GM12878 (cell line): Measurements from ENCODE around the gene IGF2R. TPM values are rescaled to one million over a fixed set of nuclear protein-coding genes. Genes with fewer than 3 reads are reported as not detected.

Experiments used
- ATAC-seq: fragments of 200-7000 bp; cut with Tn5 transposase; 3 replicates; pipeline ENCODE4 v1.9.1; 2020; ENCODE audit warnings: mild to moderate bottlenecking, moderate library complexity
- BruUV-seq: library from RNA; stranded (reverse); fragments of 400-500 nt; replicated peaks from 2 replicates; lab custom pipeline; 2021; lab: Mats Ljungman, UMichigan
- CTCF ChIA-PET: fragments of 300-600 bp; sonication (Branson Sonifier 250); formaldehyde crosslinking; extraction: SDS; loops from one replicate; lab custom pipeline; 2021; ENCODE audit warnings: inconsistent platforms; lab: Yijun Ruan, JAX
- POLR2A ChIA-PET: fragments of 350-600 bp; formaldehyde crosslinking; extraction: SDS; loops from one replicate; lab custom pipeline; 2021; ENCODE audit warnings: inconsistent platforms; lab: Charles Lee
- RAD21 ChIA-PET: fragments of 300-600 bp; sonication (Branson Sonifier 250); formaldehyde crosslinking; loops from one replicate; lab custom pipeline; 2023; ENCODE audit warnings: antibody characterized with exemption; ENCODE audit not compliant: unreplicated experiment; lab: Charles Lee
- SMC1A ChIA-PET: fragments of 300-600 bp; sonication (Branson Sonifier 250); formaldehyde crosslinking; loops from one replicate; lab custom pipeline; 2023; ENCODE audit not compliant: unreplicated experiment, uncharacterized antibody; lab: Charles Lee
- DNase-seq: peaks from one replicate; pipeline ENCODE4 v3.0.0-alpha.2; 2011; ENCODE audit warnings: low read depth, low spot score
- FAIRE-seq: peaks from 3 replicates; lab custom pipeline; 2011; peaks lifted over from hg19 to GRCh38; lab: Jason Lieb, UNC
- H2AFZ ChIP-seq: 2 replicates; pipeline ENCODE4 v1.6.0; 2011; ENCODE audit warnings: low read depth, low read length, control low read depth; ENCODE audit not compliant: control insufficient read depth
- H3K27ac ChIP-seq: 2 replicates; pipeline ENCODE4 v1.5.1; 2011; ENCODE audit warnings: control low read depth; ENCODE audit not compliant: control insufficient read depth, insufficient read depth
- H3K27me3 ChIP-seq, 2 experiments: replicated peaks in 1 of 2; 2 replicates each; pipeline versions ENCODE4 v1.6.0 to v1.6.1; 2011; ENCODE audit warnings: low read length in 1 of 2; ENCODE audit not compliant: control insufficient read depth in 2 of 2, insufficient read depth in 2 of 2
- H3K36me3 ChIP-seq, 2 experiments: 2 replicates each; pipeline ENCODE4 v1.5.1; 2011; ENCODE audit warnings: low read length in 1 of 2; ENCODE audit not compliant: control insufficient read depth in 2 of 2, insufficient read depth in 2 of 2
- H3K4me1 ChIP-seq: 2 replicates; pipeline ENCODE4 v1.6.1; 2011; ENCODE audit warnings: mild to moderate bottlenecking, low read length, moderate library complexity, mixed read lengths; ENCODE audit not compliant: control insufficient read depth, insufficient read depth
- H3K4me2 ChIP-seq: 2 replicates; pipeline ENCODE4 v1.6.0; 2011; ENCODE audit warnings: control low read depth; ENCODE audit not compliant: control insufficient read depth, insufficient read depth
- H3K4me3 ChIP-seq: fragments of 200-600 bp; sonication (generic); 2 replicates; pipeline ENCODE4 v1.5.1; 2016
- H3K79me2 ChIP-seq: 2 replicates; pipeline ENCODE4 v1.6.0; 2011; ENCODE audit warnings: low read length; ENCODE audit not compliant: control insufficient read depth, insufficient read depth
- H3K9ac ChIP-seq: 2 replicates; pipeline ENCODE4 v1.8.0; 2011; ENCODE audit warnings: low read length, control low read depth, mixed read lengths; ENCODE audit not compliant: control insufficient read depth, insufficient read depth
- H3K9me3 ChIP-seq: replicated peaks from 3 replicates; pipeline ENCODE4 v1.5.1; 2011; ENCODE audit warnings: mild to moderate bottlenecking, low read length; ENCODE audit not compliant: control insufficient read depth, insufficient read depth
- H4K20me1 ChIP-seq: 2 replicates; pipeline ENCODE4 v1.6.0; 2011; ENCODE audit not compliant: control insufficient read depth, insufficient read depth
- CHD4 ChIP-seq: fragments of 200-600 bp; sonication (generic); IDR thresholded peaks from 2 replicates; pipeline ENCODE4 v1.6.1; 2016; ENCODE audit warnings: mild to moderate bottlenecking
- EP300 ChIP-seq, 2 experiments: fragments of 150-350 bp in 1 of 2; IDR thresholded peaks; 2 replicates each; pipeline ENCODE4 v1.6.1; 2011 to 2012; ENCODE audit warnings: low read depth in 2 of 2, low read length in 2 of 2, borderline replicate concordance in 1 of 2, improper control_type of control experiment in 1 of 2, inconsistent platforms in 1 of 2; ENCODE audit not compliant: control insufficient read depth in 1 of 2
- GABPA ChIP-seq: IDR thresholded peaks from 2 replicates; pipeline ENCODE4 v1.6.1; 2014; ENCODE audit warnings: antibody characterized with exemption, low read depth, mild to moderate bottlenecking, inconsistent platforms
- IRF4 ChIP-seq: IDR thresholded peaks from 2 replicates; pipeline ENCODE4 v1.6.1; 2011; ENCODE audit warnings: low read depth, low read length
- NRF1 ChIP-seq: conservative IDR thresholded peaks from 2 replicates; pipeline ENCODE4 v1.6.1; 2011; ENCODE audit warnings: mild to moderate bottlenecking, low read depth, low read length, improper control_type of control experiment
- SMAD1 ChIP-seq: fragments of 450-650 bp; IDR thresholded peaks from 2 replicates; pipeline ENCODE4 v1.6.1; 2018; ENCODE audit warnings: mild to moderate bottlenecking, low read depth; ENCODE audit not compliant: partially characterized antibody
- SMARCA5 ChIP-seq: fragments of 450-650 bp; IDR thresholded peaks from 2 replicates; pipeline ENCODE4 v1.6.1; 2017; ENCODE audit warnings: mild to moderate bottlenecking
- WRNIP1 ChIP-seq: IDR thresholded peaks from 2 replicates; pipeline ENCODE4 v1.6.1; 2011; ENCODE audit warnings: low read depth, low read length, improper control_type of control experiment, borderline replicate concordance
- WGBS: methylation state at CpG from one replicate; pipeline ENCODE4 v1.1.6; 2016; ENCODE audit warnings: low lambda C conversion rate; ENCODE audit not compliant: insufficient replicate concordance, insufficient coverage; ENCODE audit errors: missing lambda C conversion rate; 5-methylcytosine and 5-hydroxymethylcytosine counted together
- in situ Hi-C: fragments of 300-500 bp; cut with MboI; formaldehyde crosslinking; loops from 9 replicates; pipeline ENCODE4 v1.14.3; 2018; ENCODE audit warnings: mixed read lengths
- intact Hi-C: fragments of 100-400 bp; cut with micrococcal nuclease; formaldehyde crosslinking; loops from one replicate; pipeline ENCODE4 v1.14.2; 2022; ENCODE audit not compliant: unreplicated experiment
- polyA plus RNA-seq, 11 experiments: library from polyadenylated mRNA; depleted of rRNA in 4 of 11; unstranded in 6 of 11; stranded (reverse) in 5 of 11; fragments of >200 nt; fragmentation: Nextera tagmentation in 4 of 11; fragmentation: Illumina TruSeq in 1 of 11; extraction: Ambion mirVana in 4 of 11; extraction: Trizol in 1 of 11; gene quantifications; 1 replicate in 1 of 11; 2 replicates in 10 of 11; pipeline versions ENCODE4 v1.2.1 to v1.2.3, GENCODE V29; 2011 to 2016; ENCODE audit warnings: inconsistent platforms in 2 of 11, missing spikeins in 2 of 11, low read depth in 1 of 11
- total RNA-seq, 4 experiments: library from RNA; depleted of rRNA in 3 of 4; stranded (reverse); fragments of >200 nt in 3 of 4; fragmentation: Illumina TruSeq in 1 of 4; extraction: Trizol in 1 of 4; gene quantifications; 2 replicates each; pipeline versions ENCODE4 v1.2.1 to v1.2.3, GENCODE V29; 2013 to 2021

The IGF2R gene
- total and polyA plus RNA-seq, 10 of the 15 experiments (the other 5 are each of a cell fraction or from before 2014, with no cell fraction given), result 1.00 to 40.1 (median 16.8) TPM

DNA sequence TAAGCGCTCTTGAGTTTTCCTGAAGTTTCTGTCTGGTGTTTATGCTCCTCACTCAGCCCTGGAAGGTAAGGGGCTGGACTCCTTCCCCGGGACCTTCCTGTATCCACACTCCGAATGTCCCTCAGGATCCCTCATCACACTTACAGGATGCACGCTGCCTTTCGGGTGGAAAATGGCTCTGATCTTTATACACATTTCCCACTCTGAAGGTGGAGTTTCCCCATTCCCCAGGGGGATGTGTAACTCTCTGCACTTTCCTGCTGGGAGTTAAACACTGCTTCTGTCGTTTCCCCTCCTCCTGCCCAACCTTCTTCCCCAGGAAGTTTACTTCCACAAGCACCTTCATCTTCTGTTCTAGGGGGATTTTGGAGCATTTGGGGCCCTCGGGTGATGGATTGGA lies 17.1 kb upstream of the IGF2R start (continued):
- no peak for TF ChIP-seq IRF4
- no peak for TF ChIP-seq SMAD1
- TF ChIP-seq NRF1, result no peak
- TF ChIP-seq WRNIP1, result no peak

DNA sequence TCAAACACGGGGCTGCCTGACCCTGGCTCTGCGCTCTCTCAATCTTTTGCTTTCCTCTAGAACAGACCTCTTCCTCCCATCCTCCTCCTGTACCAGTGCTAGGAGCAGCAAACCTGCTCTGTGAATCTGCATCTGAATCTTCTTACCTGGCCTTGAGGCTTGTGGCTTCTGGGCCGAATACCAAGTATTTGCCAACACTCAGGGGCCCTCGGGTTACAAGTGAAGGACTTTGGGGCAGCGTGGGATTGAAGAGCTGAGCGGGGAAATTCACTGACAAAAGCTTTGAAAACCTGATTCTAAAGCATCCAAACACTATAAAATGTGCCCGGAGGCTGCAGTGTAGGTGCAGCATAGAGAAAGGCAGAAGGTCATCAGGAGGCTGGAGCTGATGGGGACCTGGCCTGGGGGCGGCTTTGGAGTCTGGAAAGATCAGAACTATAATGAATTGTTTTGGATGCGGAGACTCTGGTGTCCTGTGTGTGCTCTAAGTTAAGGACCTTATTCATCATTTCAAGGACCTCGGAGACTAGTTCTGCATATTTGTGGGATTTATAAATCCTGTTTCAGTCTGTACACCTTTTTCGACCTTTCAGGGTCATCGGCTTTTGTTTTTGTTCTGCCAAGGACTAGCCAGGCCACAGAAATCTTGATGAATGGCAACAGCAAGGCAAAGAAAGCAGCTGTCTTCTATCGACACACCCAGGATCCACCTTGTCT lies 16.4 kb upstream of the IGF2R start:
- H3K9ac ChIP-seq, result no peak overlapping the region
- ChIA-PET RAD21 (interaction anchor here (1.2 kb wide), 1 partner anchor 10 kb away, joined by 3 read pairs; no protein-coding TSS in a partner anchor), POLR2A (interaction anchor here (0.7 kb wide), 1 partner anchor 20 kb away, joined by 3 read pairs; no protein-coding TSS in a partner anchor), CTCF (interaction anchor here (1.1 to 2.4 kb wide), 4 partner anchors 9 to 89 kb away, joined by 3 to 7 read pairs (median 4); no protein-coding TSS in a partner anchor), SMC1A (interaction anchor here (0.9 to 3.4 kb wide), 4 partner anchors 10 to 30 kb away, joined by 3 to 7 read pairs (median 6); no protein-coding TSS in a partner anchor)
- no peak overlapping the region for H3K4me3 ChIP-seq
- no peaks in the 10 kb centered on the region for H3K36me3 ChIP-seq
- H3K4me1 ChIP-seq, result no peaks in the 10 kb centered on the region
- H3K79me2 ChIP-seq, result no peaks in the 10 kb centered on the region
- no peak for FAIRE-seq
- in situ Hi-C loops (no loop called here), intact Hi-C loops (no loop called here)
- H2AFZ ChIP-seq, result no peak overlapping the region
- no peak overlapping the region for H3K27ac ChIP-seq
- H3K4me2 ChIP-seq, result no peak overlapping the region
- TF ChIP-seq EP300 (IDR thresholded peaks at IDR 0.05; ENCODE audit: borderline replicate concordance in 1 of 2, control insufficient read depth in 1 of 2, low read depth in 2 of 2, low read length in 2 of 2) (no peak), SMARCA5 (no peak), CHD4 (no peak), GABPA (no peak)
- no TSS peak for BruUV-seq
- no peak for ATAC-seq
- 55% methylated on average over 13 of the region's 13 CpGs for WGBS
- no peaks in the 10 kb centered on the region for H4K20me1 ChIP-seq
- H3K27me3 ChIP-seq, result no peaks in the 10 kb centered on the region
- H3K9me3 ChIP-seq, result no peaks in the 10 kb centered on the region
- no peak for DNase-seq
